Activated CD4-positive, alpha-beta T cell treated with anti-CD3 and anti-CD28 coated beads, Interleukin-2, amount 50 U/mL, for 48 hours (primary cell): Measurements from ENCODE around the gene TMEM179.

Source experiments
- DNase-seq, 2 experiments: peaks; one replicate each; pipeline ENCODE4 v3.0.0-alpha.2; 2020

The TMEM179 gene

DNA sequence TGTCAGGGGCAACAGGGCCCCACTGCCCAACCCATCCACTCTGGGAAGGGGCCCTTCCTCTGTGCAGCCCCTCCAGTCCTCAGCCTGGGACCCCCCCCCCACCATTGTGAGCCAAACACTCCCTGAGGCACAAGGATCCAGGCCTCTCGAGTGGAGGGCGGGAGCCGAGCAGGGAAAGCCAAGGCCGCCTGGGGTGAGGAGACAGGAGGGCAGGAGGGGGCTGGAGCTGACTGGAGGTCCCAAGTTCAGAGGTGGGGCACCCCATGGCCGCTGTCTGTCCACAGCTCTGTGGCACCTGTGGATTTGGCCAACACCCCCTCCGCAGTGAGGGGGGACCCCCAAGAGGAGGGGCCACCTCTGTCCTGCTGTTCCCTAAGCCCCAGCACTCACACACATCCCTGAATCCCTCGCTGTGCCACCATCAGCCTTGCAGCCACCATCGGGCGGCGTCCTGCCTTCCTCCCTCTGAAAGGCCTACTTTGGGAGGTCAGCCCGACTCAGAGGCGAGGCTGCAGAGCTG lies 50.4 kb downstream of the TMEM179 start:
- DNase-seq: no peak

DNA sequence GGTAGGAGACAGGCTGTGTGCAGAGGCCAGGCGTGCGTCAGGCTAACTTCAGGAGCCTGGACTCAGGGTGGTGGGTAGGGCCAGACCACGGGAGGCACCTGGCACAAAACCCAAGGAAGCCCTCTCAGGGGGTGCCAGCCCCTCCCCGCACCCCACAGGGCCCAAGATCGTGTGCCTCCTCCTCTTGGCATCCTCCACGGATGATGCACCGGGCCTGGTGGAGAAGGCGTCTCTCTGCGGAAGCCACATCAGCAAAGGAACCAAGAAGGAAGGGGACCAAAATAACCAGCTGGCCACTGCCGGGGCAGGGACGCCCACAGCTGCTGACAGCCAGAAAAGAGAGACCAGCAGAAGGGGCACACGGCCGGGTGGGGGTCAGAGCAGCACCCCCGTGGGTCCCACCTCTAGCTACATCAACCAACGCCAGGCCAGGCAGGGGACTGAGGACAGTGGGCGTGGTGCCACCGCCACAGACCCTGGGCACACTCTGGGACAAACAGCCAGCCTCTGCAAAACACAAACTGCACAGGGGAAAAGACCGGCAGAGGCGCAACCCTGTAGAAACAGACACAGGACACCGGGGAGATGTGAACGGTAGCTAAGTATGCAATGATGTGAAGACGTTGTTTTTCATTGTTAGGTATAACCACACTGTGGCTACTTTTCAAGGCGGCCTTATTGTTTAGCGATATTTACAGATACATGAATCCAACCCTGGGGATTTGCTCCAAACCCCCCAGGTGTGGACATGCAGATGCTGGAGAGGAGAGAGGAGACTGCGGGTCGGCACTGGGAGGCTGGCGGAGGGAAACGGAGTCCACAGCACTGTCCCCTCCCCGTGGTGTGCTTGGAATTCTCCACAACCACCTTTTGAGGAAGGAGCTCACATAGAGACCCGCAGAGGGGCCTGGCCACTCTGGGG lies 51.1 kb downstream of the TMEM179 start:
- no peak for DNase-seq

DNA sequence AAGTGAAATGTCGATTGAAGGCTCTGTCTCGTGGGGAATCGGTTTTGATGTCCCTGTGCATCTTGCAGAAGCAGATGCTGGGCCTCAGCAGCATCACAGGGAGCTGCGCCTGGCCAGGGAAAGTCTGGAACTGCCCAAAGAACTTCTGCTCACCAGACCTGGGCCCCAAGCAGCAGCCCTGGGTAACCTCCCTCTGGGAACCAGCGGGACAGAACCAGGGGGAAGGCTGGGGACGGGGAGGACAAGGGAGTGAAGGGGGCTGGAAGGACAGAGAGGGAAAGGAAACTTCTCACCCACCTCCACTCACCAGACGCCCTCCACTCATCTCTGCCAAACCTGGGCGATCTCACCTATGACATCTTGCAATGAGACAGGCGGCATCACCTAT lies 51.8 kb downstream of the TMEM179 start:
- no peak for DNase-seq

DNA sequence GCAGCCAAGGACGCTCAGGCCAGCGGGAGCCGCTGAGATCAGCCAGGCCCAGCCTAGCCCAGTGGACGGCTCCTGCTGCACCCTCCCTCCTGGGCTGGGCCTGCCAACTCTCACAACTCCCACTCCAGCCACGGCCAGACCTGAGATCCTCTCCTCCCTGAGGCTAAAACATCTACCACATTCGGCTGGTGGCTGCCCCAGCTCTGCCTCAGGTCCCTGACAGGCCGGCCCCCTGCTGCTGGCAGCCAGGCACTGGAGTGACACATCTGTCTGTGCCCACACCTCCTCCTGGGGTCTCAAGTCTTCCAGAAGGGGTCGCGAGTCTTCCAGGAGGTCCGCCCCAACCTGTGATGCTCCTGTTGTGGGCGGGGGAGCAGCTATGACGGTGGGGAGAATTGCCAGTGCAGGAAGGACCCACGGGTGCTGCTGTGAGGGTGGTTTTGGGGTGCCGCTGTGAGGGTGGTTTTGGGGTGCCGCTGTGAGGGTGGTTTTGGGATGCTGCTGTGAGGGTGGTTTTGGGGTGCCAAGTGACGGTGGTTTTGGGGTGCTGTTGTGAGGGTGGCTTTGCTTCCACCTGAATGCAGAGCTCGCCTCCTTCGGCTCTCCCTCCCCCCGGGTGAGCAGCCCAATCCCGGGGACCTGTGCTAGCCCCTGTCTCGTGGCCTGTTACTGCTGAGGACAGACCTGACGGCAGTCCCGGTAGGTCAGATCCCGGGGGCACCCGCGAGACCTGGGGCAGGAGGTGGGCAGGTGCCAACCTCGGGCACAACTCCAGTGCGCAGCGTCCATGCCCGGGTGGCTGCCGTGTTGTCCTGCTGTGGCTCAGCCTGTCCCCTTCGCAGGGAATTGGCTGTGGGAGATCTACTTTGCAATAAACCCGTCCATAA lies 52.5 kb downstream of the TMEM179 start:
- no peak for DNase-seq

DNA sequence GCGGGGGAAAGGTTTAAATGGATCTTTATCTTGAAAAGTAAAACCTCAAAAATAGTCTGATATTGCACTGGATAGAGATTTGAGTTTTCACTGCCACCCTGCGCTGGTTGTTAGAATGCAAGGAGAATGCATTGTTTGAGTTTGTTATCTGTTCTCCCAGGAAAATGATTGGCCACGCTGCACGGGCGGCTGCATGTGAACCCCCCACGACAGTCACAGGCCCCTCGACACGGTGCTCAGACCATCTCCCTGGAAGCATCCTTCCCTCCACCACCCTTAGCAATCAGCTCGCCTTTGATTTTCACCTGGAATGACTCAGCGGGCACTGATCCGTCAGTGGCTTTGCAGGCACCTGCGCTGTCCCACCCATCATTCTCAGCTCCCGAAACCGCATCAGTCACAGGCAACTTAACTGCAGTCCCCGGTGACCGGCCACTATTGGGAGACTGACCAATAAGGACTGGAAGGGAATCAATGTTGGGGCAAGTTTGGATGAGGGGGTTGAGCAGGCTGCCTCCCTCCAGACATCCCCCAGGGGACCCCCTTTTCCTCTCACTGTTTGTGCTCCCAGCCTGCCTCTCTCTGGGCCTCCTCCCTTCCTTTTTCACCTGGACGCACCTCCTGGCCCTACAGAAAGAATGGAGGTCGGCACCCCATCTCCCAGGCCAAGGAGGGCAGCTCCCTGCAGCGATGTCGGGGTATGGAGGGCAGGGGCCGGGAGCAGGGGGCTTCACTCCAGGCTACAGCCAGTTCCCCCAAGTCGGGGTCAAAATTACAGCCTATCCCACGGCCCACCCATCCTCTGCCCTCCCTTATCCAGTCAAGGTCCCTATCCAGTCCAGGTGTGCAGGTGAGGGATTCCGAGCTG lies 53.5 kb downstream of the TMEM179 start:
- no peak for DNase-seq

DNA sequence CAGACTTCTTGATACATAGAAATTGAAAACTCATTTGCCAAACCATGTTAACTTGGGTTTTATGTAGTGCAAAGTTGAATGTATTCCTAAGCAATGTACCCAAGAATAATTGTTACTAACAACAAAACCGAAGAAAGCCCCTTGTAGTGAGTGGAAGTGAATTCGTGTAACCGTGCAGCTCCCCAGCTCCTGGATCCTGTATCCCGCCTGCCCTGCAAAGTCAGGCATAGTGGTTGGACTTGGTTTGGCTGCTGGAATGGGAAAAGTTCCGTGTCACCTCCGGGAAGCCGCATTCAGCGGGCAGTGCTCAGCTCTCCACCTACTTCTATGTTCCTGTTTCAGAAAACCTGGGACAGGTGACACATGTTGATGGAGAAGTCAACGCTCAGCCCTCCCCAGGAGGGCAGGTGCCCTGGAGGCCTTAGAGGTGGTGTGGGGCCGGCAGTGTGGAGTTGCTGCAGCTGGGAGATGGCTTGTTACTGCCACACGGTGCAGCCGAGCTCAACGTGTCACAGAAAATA lies 54.2 kb downstream of the TMEM179 start:
- no peak for DNase-seq

DNA sequence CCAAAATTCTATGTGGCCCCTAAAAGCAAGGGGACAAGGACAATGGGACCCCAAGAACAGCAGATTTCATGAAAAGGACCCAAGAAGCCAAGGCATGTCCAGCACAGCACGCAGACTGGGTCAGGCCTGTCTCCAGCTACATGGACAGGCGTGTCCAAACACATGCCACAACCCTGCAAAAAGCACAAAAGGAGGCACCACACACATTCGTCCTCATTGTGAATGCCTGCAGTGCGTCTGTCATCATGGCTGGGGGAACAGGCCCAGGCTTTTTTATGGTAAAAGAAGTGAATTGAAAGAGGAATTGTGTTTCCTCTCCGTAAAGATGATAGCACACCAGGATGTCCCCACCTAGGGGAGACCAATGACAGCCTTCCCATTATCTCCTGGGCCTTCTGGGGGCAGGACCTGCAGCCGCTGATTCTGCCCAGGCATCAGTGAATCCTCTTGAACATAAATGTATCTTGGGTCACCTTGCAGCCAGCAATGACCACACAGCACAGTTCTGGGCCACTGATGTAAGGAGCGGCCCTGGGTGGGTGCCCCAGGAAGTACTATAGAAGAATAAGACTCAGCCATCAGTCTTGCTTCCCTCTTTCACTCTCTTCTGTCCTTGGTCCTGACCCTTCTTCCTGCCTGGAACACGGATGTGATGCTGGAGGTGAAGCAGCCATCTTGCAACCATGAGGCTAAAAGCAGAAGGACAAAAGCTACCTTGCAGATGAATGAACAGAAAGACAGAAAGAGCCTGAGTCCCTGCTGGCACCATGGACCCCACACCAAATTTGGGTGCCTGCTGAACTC lies 54.8 kb downstream of the TMEM179 start:
- DNase-seq: no peak

DNA sequence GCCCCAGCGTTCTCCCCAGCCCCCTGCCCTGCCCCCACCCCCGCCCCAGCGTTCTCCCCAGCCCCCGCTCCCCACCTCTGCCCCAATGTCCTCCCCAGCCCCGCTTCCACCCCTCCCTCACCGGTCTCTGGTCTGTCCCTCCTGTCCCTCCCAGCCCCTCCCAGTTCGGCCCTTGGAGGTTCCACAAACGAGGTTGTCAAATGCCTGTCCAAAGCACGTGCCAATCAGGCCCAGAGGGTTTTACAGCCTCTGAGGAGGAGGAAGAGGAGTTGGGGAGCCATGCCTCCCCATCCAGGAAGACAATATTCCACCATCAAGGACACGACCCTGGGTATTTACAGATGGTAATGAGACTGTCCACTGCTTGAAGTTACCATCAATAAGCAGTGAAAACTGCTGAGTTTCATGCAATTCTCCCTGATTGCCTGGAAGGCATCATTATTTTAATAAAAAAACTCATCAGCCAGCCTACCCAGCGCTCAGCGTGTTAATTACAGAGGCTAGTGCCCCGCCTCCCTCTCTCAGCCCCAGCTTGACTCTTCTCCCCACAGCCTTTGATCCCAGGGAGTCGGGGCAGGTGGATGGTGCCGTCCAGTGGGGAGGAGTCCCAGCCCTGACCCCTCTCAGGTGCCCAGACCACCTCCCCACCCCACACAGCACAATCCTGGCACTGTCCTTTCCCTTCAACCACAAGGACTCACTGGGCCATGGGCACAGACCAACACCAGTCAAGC lies 55.6 kb downstream of the TMEM179 start:
- no peak for DNase-seq

DNA sequence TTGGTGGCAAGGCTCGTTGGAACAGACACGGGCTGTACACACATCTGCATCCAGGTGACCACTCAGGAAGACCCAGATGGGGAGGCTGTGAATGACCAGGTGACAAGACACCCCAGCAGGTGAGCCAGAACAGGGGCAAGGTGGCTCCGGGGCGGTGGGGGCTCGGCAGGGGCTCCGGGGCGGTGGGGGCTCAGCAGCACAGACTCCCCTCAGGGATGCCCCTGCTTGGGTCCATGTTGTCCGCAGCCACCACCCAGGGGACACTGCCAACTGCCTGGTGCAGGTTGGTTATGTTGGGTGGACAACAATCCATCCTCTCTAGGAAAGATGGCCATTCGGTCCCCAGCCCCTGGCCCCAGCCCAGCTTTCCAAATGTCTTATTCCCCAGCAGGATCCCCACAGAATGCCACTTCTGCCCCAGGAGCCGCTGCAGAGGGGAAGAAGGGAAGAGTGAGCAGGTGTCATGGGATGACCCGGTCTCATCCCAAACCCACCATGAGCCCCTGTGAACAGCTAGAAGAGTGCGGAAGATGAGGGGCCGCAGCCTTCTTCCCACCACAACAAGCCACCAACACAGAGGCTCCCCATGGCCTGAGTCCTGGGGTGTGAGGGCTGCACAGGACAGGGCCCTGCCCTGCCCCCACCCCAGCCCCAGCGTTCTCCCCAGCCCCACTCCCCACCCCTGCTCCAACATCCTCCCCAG lies 56.4 kb downstream of the TMEM179 start:
- no peak for DNase-seq

DNA sequence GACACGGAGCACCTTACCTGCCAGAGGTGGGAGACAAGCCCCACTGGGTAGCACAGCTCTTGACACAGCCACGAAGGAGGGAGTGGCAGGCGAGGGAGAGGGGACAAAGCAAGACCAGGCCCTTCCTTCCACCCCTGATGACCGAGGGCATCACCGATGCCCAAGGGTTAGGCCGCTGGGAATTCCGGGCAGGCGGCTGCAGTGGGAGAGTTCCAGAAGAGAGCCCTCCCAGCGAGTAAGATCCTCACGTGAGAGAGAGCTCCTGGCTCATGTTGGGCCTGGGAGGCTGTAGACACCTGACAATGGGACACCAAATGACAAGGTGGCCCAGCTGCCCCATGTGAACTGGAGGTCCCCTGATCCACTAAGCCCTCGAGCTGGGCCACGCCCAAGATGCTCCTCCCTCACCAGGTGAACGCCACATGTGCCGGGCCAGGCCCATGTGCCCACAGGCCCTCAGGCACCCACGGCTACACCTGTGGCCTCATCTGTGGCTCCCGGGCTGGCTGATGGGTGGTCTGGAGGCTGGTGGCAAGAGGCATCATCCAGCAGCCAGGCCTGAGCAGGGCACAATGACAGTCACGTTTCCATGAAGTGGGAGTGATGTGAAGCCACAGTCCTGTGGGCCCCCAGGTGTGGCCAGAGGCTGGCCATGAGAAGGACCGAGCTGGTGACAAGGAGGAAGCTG lies 57.1 kb downstream of the TMEM179 start:
- no peak for DNase-seq

DNA sequence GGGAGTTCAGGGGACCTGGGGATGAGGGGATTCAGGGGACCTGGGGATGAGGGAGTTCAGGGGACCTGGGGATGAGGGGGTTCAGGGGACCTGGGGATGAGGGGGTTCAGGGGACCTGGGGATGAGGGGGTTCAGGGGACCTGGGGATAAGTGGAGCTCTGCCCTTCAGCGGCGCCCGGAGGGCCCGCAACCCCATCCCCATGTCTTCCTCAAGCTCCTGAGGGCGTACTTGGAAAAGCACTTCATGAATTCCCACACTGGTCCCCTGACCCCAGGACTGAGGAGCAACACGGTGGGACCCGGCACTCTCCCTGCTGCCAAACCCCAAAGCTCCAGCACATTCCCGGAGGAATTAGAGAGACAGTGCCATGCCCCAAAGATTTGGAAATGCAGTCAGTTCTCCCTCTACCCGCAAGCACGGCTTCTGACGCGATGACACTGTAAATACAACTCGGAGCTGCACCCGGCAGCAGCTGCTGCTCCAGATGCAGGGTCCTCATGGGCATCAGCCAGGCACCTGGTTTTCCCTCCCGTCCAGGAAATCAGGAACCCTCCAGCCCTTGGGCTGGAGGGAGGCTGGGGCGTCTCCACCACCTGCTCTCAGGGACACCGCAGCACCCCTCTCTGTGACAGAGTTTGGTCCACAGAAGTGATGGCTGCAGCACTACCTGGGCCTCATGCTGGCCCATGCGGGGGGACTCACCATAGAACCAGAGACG lies 57.8 kb downstream of the TMEM179 start:
- DNase-seq: no peak

DNA sequence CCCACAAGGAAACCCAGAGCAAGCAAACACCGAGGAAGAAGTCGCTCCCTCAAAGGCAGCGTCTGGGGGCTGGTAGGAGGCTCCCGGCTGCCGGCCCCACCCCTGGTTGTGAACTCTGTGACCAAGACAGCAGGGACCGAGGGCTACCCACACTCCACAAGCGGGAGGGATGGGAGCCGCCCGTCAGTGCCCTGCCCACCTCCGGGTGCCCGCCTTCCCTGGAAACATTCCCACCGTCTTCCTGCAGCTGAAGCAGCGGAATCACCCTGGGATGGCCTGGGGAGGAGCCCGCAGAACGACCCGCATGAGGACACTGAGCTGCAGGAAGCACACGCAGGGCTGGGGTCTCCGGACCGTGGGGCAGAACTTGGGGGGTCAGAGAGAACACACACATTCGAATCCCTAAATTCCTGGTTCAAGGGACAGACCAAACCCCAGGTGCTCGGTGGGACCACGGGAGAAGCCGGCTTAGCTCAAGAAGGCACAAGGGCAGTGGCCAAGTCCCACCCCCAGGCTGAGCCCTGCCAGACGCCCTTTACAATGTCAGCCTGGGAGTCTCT lies 58.5 kb downstream of the TMEM179 start:
- DNase-seq: no peak

DNA sequence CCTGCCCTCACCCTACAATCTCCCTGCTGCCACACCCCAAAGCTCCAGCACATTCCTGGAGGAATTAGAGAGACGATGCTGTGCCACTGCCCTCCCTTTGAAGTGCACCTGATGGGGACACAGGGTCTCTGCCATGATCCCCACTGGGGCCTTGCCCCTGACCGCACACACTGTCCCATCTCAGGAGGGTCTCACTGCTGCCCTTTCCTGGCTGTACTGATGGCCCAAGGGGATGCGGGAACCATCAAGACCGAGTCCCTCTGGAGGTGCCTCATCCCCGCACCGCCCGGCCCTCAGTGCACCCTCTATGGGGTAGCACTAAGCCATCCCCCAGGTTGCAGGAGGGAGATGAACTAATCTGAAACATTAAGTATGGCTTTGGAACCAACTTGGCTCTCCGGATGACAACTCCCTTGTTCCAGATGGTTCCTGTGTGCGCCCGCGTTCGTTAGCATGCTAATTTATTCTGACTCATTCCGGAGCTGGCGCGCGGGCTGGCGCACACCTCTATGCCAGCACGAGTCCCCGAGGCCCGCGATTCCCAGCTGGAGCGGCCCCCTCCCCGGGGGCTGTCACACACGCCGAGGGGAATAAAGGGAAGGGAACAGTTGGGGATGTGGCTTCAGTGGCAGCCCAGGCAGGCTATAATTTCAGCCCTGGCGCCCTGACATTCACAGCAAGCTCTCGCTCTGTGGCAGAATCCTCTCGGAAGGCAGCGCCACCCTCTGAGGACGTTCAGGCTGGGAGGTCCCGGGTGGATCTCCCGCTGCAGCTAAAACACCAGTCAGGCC lies 59.2 kb downstream of the TMEM179 start:
- no peak for DNase-seq

DNA sequence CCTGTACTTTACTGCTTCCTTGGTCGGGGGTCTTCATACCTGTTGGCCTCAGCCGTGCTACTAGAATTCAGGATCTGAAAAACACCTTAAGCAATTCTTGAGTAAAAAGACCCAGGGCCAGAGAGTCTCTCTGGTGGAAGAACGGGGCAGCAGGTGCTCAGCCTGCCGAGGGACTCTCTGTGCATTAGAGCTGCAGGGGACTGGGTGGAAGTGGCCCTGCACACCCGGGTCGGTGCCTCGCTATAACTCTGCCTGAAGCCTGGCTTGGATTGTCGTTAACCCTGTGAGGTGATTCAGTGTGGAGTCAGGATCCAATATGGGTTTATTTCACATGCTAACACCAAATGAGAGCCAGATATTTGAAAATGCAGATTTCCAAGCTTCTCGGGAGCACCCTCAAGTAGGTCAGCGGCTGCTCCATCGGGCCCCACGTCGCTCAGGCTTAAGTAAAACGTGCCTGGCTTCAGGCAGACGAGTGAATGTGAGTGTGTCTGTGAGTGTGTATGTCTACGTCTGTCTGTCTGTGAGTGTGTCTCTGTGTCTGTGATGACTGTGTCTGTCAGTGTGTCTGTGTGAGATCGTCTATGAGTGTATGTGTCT lies 60.1 kb downstream of the TMEM179 start:
- no peak for DNase-seq

DNA sequence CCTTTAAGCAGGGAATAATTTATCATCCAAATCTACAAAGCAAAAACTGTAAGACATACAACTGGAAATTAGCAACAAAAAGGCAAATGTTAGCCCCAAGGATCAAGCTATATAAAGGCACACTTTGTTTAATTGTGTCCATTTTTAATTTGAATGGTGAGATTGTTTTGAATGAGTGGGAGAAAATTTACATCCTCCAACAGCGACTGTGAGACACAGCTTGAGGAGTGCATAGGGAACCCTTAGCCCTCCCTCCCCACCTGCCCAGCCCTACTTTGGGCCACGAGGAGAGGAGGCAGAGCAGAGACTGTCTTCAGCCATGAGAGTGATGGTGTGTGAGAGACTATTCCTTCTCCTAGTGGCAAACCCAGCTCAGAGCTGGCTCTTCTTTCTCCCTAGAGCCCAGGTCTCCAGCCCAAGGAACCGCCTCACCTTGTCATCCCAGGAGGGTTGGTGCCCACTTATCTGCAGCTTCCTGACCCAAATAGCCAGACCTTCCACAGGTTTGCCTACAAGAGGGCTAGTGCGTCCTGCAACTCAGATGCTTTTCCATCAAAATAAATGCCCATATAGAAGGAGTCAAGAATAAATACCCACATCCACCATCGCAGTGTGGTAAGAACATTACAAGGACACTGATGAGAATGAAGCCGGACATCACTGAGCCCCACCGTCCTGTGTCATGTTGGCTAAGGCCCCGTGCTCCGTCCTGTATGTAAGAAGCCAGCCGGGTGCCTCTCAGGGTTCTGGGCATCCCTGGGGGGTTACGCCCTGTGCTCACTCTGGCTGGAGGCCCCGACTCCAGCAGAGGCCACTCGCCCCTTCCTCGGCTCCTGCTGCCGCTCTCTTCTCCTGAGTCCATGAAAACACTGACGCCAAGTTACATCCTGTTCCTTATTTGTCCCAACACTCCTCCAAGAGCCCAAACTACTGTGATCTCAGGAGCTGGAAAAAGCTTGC lies 61.4 kb downstream of the TMEM179 start:
- no peak for DNase-seq

DNA sequence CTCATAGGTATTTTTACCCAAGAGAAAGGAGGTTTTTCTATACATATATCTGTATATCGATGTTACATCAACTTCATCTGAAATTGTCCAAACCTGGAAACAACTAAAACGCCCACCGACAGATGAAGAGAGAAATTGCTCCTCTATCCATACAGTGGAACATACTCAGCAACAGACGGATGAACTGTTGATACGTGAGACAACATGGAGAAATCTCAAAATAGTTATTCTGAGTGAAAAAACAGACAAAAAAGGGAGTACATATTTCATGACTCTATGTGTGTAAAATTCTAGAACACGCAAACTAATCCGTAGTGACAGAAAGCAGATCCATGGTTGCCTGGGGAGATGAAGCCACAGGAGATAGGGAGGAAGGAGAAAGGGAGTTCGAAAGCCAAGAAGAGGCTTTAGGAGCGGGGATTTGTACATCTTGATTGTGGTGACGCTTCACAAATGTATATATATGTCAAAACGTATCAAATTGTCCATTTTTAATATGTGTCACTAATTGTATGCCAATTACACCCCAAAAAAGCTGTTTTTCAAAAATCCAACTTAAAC lies 62.6 kb downstream of the TMEM179 start:
- DNase-seq: no peak
